COR-L47 (cell line): ENCODE data around the gene CCDC71L.

ENCODE experiments used
- DNase-seq: peaks from one replicate; lab custom pipeline; 2025; lab: John Stamatoyannopoulos, UW

The CCDC71L gene

DNA sequence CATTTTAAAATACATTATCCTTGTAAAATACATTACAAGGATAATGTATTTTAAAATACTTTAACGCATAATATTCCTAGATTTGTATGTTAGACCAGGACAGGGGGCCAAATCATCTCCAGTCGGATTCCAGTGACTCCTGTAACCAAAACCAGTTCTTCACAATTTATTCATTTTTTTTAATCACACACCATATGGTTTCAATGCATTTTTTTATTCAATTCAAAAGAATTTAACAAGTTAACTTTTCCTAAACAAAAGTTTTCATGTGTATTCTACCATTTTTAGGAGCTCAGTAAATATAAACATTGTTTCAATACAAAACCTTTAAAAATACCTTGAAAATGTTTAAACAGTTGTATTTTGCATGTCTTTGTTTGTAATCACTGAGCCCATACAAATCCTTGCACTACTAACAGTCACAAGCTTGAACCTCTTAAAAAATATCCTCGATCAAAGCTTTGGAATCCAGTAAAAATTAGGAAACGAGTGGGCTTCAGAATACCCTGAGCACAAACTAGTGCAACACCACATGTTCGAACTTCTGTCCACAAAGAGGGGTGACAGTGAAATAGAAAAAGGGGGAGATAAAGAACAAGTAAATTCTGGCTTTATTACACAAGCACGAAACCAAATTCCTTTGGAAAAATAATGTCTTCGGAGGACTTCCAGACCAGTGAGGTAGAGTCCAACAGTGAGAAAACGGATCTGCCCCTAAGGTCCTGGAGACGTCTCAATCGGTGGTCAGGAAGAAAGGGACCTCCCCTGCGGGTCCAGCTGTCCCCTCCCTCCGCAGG is 1.6 kb downstream of the CCDC71L start:
- DNase-seq = no peak

DNA sequence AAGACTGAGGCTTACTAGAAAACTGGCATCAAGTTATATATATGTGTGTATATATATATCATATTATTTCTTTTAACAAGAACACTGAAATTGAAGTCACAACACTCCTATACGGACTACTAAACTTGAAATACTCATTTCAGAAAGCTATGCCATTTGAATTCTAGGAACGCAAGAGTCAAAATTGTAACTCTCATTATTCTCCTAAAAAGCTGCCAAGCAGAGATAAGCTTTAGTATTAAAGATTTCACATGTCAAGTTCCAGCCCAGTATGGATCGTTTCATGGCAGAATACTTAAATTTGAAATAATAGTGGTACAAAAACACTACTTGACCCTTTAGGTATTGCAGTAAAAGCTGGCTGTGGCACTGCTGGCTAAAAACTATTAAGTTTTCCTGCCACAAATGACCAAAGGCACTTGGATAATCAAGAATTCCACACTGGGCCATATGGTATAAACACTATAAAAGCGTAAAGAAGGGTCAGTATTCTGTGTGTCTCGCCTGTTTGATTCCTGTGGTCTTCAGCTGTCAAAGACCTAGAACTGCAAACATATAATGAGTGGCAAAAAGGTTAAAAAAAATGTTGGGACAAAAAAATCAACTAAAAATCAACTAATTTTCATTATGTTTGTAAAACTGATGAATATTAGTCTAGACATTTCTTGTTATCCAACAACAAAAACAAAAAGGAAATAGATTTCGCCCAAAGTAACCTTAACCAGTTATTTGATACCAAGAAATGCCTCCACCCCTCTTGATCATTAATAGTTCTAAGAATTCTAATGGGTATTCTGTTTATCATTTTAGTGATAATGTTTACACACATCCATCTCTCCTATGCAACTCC is 2.4 kb downstream of the CCDC71L start:
- DNase-seq = no peak

DNA sequence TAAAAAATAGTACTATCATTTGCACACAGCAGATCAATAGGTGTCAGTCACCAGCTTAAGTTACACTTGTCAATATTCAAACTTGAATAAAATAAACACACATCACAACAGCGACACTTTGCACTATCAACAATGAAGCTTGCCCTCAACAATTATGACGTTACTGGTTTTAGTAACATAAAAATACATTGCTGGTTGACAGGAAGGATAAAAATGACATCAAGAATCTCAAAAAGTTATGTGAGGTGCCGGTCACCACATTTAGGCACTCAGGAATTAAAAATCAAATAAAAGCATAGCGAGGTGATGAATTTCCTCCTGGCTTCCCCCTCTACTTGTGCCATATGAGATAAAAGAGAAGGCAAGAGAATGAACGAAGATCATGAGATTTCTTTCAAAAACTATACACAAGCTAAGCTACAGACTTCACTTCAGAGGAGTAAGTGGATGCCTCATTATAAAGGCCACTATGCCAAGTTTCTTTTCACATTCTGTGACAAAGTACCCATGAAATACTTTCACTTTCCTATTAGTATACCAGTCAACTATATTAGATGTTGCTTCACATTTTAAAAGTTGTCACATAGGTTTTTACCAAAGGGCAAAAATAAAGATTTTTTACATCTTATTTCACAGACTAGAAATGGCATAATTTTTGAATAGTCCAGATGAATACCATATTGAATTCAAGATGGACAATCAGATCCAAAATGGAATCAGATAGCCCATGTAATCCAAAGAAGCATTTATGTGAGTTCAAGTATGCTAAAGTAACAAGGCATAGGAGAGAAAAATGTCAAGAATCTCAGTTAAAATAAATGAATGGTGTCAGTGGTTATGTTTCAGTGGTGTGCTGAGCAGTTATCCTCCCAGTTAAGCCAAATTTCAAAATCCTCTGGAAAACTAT is 3.6 kb downstream of the CCDC71L start:
- no peak for DNase-seq

DNA sequence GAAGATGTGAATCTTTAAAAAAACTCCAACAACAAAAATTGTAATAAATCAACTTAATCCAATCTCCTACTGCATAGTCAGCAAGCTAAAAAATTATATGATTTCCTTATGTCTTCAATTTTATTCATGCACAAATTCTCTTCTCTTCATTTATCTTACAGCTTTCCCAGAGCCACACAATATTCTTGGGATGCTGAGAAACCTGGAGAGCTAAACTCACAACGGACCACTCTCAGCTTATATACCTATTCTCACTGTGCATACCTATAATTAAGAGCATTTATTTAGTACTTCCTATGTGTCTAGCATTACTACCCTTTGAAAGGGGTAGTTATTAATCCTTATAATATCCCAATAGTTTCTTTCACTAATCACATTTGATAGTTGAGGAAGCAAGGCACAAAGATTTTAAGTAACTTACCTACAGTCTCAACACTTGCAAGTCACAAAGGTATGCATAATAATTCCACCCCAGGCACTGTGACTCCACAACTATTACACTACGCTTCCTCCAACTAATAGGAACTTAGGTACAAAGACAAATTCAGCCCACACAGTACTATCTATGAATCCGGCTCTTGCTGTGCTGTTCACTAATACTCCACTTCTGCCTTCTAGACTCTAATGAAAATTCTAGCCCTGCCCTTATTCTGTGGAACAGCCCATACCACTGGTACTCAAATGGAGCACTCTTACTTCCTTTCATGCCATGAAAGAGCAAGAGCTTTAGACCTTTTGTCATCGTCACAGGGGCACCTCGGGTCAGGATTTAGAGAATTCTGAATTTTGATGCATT is 5.1 kb downstream of the CCDC71L start:
- no peak for DNase-seq

DNA sequence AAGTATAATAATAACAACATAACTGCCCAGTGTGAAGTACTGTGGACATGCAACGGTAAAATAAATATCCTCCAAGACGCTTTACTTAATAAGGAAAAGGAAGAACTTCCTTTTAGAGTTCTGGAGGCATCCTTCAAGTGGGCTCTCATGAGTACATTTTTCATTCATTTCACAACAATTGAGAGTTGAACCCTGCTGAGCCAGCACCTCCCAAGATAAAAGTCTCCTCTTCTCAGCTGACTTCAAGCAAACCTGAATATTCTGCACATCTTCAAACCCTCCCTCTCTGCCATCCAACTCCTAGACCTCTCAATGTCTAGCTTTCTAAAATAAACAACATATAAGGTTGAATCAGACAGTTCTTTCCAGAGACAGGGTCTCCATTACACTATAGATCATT is 7.5 kb downstream of the CCDC71L start:
- no peak for DNase-seq

DNA sequence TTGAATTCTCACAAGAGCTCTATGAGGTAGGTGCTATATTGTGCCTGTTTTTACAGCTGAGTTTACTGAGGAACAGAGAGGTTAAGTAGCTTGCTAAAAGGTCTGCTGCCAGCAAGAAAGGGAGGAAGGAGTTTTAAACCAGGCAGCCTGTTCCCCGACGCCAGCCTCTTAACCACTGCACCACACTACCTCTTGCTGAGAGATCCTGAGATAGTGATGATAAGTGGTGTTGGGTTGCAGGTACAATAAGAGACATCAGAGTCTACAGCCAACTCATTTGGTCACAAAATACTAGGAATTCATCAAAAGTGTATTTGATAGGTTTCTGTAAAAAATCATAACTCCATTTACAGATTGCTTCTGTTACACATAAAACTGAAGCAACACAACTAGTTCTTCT is 8.0 kb downstream of the CCDC71L start:
- no peak for DNase-seq

DNA sequence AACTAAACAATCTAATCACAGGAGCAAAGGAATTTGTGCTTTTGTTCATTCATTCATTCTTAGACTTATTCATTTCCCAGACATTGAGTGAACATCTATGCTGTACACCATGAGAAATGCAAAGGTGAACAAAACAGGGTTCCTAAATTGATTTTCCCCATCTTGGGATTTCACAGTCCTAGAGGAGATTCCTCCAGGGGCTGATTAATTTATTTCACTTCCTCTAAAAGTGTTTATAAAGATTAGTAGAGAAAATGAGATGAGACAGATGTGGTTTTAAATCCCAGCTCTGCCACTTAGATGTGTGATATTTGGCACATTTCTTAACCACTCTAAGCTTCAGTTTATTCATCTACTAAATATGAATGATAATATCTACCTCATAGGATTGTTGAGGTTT is 8.9 kb downstream of the CCDC71L start:
- DNase-seq = no peak

DNA sequence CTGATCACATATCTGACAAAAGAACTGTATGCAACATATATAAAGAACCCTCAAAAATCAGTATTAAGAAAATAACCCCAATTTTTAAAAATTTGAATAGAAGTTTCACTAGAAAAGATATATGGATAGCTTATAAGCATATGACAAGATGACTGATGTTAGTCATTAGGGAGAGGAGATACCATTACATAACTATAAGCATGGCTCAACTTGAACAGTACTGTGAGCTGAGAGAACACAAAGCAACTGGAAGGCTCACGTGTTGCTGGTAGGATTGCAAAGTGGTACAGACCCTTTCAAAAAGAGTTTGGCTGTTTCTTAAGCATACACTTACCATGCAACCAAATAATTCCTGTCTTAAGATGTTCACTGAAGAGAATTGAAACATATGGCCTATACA is 14.7 kb downstream of the CCDC71L start:
- no peak for DNase-seq

DNA sequence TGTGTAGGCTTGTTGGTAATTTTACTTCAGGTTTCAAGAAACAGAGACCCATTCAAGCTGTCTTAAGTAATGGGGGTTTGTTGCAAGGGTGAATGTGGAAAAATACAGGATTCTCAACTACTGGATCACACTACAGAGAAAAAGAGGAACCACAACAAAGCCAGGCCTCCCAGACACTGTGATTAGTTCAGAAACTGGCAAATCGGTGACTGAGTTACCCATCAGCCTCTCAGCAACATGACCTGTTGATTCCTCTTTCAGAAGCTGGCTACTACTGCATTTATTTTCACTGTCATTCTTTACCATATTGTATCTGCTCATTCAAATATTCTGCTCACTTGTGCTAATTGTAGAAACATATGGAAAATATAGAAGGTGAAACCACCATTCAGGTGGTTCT is 16.0 kb downstream of the CCDC71L start:
- DNase-seq = no peak

DNA sequence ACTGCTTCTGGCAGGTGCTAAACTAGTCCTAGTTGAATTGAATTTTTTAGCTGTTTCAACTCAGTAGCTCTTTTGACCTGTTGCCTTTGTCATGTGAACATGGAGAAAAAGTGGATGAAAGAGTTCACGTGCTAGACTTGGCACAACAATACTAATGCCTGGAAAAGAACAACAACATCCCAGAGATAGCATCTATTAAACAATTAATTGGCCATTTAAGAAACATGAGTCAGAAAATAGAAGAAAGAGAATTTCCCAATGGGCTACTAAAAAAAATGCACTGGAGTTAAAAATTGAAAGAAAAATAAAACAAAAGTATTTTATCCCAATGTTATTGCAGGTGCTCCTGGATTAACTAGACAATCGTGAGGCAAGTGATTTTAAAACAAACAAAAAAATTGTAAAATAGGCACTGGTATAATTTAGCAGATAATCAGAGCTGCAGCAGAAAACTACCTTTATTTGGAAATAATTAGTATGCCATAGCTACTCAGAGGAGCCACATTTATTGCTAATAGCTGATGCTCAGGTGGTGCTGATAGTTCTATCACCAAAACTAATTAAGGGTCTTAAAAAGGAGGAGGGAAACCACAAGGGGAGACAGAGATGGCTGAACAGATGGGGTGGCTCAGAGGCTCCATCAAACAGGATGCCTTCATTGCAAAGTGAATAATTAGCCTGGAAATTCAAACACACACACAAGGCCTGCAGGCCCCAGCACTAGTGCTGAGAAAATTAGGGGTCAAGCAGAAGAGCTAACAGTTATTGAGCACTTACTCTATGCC is 17.6 kb downstream of the CCDC71L start:
- no peak for DNase-seq

DNA sequence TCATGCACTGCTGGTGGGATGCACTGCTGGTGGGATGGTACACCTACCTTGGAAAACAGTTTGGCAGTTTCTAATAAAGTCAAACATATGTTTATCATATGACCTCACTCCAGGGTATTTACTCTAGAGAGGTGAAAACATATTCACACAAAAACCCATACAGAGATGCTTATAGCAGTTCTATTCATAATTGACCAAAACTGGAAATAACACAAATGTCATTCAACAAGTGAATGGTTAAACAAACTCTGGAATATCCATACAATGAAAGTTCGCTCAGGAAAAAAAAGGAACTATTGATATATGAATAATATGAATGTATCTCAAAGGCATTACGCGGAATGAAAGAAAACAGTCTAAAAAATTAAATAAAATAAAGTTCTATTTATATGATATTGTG is 19.5 kb downstream of the CCDC71L start:
- no peak for DNase-seq

DNA sequence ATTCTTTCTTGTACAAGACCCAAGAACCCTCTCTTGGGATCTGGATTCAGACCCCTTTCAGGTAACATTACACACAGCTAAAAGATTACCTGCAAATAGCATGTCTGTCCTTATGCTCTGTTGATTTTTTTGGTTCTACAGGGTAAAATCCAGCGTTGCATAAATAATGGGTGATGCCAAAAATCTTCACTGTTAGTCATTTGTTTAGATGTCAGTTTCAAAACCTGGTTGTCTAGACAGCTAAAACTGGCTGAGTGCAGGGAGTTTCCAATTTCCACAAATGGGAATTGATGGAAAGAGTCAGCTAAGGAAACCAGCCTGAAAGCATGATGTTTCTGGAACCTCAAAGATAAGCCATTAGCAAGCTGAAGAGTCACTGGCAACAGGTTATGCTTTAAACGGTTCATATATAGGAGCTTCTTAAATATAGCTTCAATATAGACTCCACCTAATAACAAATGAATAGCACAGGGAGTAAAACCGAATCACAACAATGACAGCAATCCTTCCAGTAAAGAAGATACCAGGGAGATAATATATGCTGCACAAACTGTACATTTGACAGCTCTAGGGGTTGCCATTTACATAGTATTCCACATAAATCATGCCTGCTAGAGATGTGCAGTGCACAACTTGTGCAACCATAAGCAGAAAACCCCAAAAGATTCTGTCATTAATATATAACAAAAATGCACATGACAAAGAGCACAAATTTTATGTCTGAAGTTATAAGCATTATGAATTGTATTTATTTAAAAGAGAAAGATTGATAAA is 20.4 kb downstream of the CCDC71L start:
- no peak for DNase-seq

DNA sequence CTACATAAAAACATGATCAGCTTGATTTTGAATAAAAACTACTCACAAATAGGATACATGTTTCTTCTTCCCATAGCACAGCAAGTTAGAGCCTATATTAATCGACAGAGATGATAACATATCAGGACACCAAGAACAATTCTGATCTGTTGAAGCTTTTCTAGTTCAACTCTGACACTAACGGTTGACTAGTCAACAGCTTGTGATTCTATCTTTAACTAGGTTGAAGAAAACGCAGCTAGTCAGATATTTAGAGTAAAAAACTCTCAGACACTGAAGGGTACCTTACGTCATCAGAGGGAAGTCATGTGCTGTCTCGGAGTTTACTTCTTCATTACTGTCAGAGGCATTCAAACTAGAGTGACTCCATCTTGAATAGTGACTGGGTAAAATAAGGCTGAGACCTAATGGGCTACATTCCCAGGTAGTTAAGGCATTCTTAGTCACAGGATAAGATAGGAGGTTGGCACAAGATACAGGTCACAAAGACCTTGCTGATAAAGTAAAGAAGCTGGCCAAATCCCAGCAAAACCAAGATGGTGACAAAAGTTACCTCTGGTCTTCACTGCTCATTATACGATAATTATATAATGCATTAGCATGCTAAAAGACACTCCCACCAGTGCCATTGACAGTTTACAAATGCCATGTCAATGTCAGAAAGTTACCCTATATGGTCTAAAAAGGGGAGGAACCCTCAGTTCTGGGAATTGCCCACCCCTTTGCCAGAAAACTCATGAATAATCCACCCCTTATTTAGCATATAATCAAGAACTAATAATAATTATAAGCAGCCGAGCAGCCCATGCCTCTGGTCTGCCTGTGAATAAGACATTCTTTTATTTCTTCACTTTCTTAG is 21.3 kb downstream of the CCDC71L start:
- DNase-seq = no peak

DNA sequence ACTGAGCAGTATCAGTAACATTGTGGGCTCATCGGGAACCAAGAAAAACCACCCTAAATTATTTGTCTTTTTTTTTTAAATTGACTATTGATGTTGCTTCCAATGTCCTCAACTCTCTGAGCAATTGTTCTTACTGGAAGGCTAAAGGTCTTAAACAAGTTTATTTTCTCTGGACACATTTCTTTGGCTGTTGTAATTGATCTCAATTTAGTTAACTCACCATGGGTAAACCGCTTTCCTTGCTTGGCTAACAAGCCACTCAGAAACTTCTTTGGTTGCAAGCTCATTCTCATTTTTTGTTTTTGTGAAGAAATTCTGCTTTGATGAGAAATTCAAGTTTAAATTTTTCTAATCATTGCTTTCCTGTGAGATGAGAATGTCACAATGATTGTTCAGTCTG is 25.5 kb downstream of the CCDC71L start:
- DNase-seq = no peak

DNA sequence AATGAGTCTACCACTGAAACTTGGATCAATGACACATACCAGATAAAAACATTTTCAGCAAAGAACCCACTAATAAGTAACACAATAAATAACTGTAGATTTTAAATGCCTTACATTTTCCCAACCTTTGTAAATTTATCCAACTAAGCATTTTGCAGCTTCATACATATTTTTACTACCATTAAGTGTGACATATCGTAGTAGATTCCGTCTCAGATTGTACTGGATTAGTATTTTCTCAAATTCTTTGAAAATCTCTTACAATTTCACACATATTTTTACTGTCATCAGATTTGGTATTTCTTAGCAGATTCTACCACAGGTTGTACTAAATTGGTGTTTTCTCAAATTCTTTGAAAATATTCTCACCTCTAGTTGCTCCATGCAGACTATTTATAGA is 26.0 kb downstream of the CCDC71L start:
- no peak for DNase-seq

DNA sequence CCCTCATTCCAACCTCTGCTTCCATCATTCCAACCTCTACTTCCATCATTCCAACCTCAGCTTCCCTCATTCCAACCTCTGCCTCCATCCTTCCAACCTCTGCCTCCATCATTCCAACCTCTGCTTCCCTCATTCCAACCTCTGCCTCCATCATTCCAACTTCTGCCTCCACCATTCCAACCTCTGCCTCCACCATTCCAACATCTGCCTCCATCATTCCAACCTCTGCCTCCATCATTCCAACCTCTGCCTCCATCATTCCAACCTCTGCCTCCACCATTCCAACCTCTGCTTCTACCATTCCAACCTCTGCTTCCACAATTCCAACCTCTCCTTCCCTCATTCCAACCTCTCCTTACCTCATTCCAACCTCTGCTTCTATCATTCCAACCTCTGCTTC is 30.3 kb downstream of the CCDC71L start:
- DNase-seq = no peak

DNA sequence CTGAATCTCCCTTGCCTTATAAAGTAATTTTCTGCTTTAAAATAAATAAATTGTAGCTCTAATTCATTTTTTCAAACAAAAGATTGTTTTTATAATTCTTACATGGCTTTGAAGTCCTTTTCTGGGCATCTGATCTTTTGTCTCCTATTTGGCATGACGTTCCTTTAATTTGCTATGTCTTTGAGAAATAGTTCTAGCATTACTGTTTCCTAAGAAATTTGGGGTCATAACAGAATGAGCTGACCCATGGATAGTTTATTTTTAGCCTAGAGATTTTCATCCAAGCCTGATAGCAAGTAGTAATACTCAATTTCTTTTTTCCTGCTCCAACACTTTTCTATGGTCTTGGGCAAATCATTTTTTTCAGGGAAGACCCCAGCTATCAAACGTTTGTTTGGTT is 31.4 kb downstream of the CCDC71L start:
- no peak for DNase-seq

DNA sequence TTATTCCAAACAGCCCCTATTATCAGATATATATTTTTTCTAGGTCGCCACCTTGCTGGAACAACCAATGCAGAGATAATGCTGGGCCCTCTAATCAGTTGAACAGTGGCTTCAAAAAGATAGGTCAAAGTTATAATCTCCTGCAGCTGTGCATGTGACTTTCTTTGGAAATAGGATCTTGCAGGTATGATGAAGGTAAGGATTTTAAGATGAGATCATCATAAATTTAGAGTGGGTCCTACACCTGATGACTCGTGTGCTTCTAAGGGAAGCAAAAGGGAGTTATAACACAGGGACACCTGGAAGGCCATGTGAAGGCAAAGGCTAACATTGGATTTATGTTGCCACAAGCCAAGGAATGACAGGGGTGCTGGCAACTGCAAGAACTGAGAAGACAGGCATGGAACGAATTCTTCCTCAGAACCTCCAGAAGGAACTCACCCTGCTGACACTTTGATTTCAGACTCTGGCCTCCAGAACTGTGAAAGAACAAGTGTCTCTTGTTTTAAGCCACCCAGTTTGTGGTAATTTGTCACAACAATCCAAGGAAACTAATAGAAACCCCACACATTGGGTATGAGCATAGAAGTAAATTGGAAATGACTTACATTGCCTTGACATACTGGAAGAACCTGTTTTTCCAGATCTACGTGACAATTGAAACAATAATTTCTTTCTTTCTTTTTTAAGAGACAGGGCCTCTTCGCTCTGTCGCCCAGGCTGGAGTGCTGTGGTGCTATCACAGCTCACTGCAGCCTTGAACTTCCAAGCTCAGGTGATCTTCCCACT is 34.4 kb downstream of the CCDC71L start:
- DNase-seq = no peak
